ENCODE measurements around the gene NDUFB8.

NDUFB8 gene

GRCh38 chr10:100535715-100536353, 6.2 kb upstream of the NDUFB8 start, which contains the start of gene HIF1AN:
Gene HIF1AN, plus strand, starts transcription at chr10:100535943. Its CDS starts 16 bp downstream, at chr10:100535959.
- peak; percentile 90 for DNase-seq

- no peak for DNase-seq
These were observed 5.7 kb upstream of the NDUFB8 start for GRCh38 chr10:100535338-100535714.

GRCh38 chr10:100534726-100535125, 5.1 kb upstream of the NDUFB8 start:
- no peak for DNase-seq

GRCh38 chr10:100531761-100532160, 2.1 kb upstream of the NDUFB8 start:
- DNase-seq: no peak

DNA sequence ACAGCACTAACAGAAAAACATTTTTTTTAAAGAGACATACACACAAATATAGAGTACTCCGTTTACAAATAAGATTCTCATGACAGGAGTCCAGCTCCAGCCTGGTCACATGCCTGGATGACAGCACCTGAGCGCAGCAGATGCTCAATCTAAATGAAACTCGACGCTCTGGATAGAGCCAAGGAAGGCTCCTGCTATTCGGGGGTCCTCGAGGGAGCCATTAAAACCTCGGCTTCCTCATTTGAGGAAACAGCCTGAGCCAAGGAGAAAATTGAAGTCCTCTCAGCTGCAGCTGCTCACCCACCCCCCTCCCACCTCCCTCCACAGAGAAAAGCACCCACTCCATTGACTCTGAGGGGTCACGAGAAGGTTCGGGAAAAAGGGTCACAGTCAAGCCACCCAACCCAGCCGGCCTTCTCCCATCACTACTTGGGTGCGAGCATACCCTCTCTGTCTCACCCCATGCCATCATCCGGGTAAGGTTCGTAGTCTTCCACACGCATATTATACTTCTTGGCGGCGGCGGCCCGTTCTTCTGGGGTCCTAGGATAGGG, 673 bp downstream of the NDUFB8 start:
- no peak for DNase-seq

GRCh38 chr10:100528123-100528886, 1.4 kb downstream of the NDUFB8 start:
- DNase-seq: no peak

DNA sequence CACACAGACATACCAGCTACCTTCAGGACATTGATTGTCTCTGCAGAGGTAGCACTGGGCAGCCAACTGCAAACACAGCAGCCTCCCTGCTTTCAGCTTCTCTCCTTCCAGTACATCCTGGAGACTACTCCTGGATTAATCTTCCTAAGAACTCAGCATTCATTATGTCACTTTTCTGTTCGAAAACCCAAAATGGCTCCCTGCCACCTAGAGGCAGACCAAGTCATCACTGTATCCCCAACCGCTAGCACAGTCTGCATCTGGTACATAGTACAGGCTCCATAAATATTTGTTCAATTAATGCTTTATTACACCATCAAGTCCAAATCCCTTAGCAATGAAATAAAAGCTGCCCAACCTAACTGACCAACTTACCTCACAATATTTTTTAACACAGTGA, 5.0 kb downstream of the NDUFB8 start:
- DNase-seq: no peak

GRCh38 chr10:100524206-100524605, 5.5 kb downstream of the NDUFB8 start:
- no peak for DNase-seq

GRCh38 chr10:100522945-100523344, 6.7 kb downstream of the NDUFB8 start:
- no peak for DNase-seq

- DNase-seq: no peak
These were observed 7.4 kb downstream of the NDUFB8 start for GRCh38 chr10:100522107-100522801.

GRCh38 chr10:100520811-100521210, 8.9 kb downstream of the NDUFB8 start:
- DNase-seq: no peak

- no peak for DNase-seq
These were observed 10.2 kb downstream of the NDUFB8 start, which contains the start of gene SEC31B for GRCh38 chr10:100519311-100520051. Gene SEC31B, minus strand, starts transcription at chr10:100519861. Its CDS starts 2,909 bp downstream, at chr10:100516952.

DNA sequence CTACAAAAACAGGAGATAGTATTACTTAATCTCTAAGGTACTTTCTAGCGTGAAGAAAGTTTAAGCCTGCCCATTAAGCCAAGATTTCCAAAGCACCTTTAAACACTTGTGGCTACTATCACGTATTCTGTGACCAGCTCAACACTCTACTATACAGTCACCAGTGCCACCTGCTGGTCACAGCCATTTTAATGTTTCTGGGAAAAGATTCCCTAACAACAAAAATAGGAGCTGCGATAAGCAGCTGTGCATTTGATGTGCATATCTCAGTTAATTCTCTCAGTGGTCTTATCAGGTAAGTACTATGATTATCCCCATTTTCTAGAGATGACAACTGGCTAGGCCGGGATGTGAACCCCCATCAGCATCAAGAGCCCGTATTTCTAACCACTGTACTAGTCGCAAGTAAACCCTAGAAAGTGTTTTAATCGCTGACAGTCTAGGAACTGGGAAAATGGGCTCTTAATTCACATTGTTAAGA, 10.9 kb downstream of the NDUFB8 start:
- DNase-seq: peak; percentile 33

DNA sequence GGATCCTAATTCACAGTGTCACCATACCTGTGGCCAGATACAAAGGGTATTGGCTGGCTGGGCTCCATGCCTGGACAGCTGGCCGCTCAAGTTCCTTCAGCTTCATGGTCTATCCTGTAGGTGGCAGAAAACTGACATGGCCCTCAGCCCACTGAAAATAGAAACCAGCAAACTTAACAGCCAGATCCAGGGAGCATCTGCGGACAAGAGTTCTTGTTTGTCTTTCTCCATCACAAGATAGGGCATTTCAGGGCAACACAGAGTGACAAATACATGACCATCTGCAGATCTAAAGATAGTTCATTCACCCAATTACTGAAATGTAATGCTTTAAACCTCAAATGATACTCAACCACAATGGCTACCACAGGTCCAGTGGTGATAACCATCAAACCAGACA, 12.8 kb downstream of the NDUFB8 start:
- DNase-seq: no peak

DNA sequence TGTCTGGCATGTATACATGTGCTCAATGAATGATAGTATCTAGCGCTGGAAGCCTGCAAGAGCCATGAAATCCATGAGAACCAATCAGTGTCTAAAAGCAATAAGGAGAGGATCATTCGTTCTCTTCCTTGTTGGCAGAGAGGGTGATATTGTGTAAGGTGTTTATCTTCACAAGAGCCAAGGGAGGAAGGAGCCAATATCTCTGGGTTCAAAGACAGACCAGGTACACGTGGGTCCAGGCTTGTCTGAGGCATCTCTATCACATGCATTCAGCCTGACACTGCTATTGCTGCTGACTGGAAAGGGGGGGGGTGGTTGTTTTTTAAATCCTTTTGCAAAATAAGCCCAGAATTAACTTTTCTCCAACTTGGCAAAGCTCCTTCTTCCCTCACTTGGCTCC, 14.1 kb downstream of the NDUFB8 start:
- DNase-seq: no peak

DNA sequence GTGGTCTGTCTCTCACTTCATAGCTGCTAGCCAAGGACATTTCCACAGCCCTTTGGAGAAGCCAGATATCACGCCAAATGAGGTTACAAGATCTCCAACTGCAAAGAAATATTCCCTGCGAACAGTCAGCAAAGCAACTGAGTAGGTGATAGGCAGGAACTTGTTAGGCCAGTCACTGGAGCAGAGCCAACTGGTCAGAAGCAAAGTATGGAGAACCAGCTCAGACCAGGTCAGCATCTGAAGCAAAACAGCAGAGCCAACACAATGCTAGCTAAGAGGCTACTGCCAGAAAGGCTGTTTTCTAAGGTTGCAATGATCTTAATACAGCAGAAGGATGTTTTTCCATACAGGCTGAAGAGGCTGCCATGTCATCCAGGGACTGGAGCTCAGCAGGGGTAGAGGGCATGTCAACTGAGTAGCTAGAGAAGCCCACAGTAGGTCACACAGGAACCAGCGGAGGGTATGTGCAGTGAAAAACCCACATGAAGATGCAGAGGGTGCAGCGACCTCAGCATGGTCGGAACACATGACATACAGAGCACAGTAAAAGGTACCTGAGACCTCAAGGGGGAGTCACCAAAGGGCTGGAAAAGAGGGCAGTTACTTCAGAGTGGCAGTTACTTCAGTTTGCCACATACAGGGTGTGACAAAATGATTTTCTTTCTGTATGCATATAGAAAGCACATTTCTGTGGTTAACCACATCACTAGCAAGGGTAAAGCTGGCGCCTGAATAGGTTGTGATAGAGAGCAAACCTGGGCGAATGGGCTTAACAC, 18.9 kb downstream of the NDUFB8 start:
- peak; percentile 81 for DNase-seq

- DNase-seq: peak; percentile 73
These were observed 20.3 kb downstream of the NDUFB8 start for GRCh38 chr10:100509241-100509840.

GRCh38 chr10:100508691-100509150, 20.9 kb downstream of the NDUFB8 start:
- DNase-seq: peak; percentile 46

GRCh38 chr10:100508266-100508665, 21.4 kb downstream of the NDUFB8 start:
- no peak for DNase-seq

DNA sequence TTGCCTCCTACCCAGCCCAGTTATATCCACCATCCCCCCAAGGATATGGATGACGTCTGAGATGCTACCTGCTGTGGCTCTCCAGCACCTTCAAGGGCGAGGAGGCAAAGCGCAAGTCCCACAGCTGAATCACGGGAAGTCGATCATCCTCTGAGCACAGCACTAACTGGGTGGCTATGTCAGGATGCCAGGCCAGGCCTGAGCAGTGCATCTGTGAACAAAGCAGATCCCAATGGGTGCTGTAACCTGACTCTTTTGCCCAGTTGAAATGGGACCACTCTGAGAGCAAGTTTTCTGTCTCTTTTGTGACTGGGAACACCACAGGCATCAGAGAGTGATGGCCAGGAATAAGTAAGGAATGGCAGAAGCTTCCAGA, 22.3 kb downstream of the NDUFB8 start:
- DNase-seq: peak; percentile 9

All from stimulated activated CD4-positive, alpha-beta T cell treated with anti-CD3 and anti-CD28 coated beads, Interleukin-1b, Interleukin-23, amount 100 ng/mL, for 48 hours (primary cell).